Duodenal mucosa (tissue), 2 donors: ENCODE results near the gene MAGEC3.

Experiments used
- H3K27ac ChIP-seq: one replicate; pipeline ENCODE4 v1.7.0; 2013; ENCODE audit warnings: low read depth, low read length
- H3K27me3 ChIP-seq, 2 donors: one replicate each; pipeline ENCODE4 v1.7.0; 2013; ENCODE audit warnings: low read length in 2 of 2, control low read depth in 1 of 2; ENCODE audit not compliant: insufficient read depth in 2 of 2, control insufficient read depth in 1 of 2
- H3K36me3 ChIP-seq, 2 donors: one replicate each; pipeline ENCODE4 v1.7.0; 2013; ENCODE audit warnings: low read length in 2 of 2, control low read depth in 1 of 2; ENCODE audit not compliant: insufficient read depth in 2 of 2, control insufficient read depth in 1 of 2
- H3K4me1 ChIP-seq, 2 donors: one replicate each; pipeline ENCODE4 v1.7.0; 2013; ENCODE audit warnings: low read length in 2 of 2, control low read depth in 1 of 2; ENCODE audit not compliant: insufficient read depth in 2 of 2, control insufficient read depth in 1 of 2
- H3K4me3 ChIP-seq, 2 donors: one replicate each; pipeline ENCODE4 v1.7.0; 2013; ENCODE audit warnings: low read length in 2 of 2, low read depth in 1 of 2
- H3K9ac ChIP-seq, 2 donors: one replicate each; pipeline ENCODE4 v1.7.0; 2013; ENCODE audit warnings: low read length in 2 of 2, low read depth in 1 of 2
- H3K9me3 ChIP-seq, 2 donors: one replicate each; pipeline ENCODE4 v1.7.0; 2013; ENCODE audit warnings: low read length in 2 of 2, control low read depth in 1 of 2; ENCODE audit not compliant: control insufficient read depth in 1 of 2

MAGEC3 gene

DNA sequence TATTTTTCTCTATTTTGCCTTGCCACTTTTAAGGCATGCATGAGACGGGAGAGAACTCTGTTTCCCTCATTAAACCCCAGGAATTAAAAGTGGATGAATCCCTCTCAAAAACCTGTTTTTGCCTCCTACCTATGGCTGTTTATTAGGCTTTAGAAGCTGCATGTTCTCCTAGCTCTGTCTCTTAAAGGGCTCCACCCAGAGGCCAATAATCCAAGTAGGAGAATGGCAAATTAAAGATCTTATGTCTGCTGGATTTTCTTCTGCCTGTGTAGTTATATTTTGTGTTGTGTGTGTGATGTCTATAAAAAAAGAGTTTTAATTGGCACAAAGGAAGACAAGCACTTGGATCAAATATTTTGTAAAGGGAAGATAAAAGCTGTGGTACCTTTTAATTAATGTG lies 98.0 kb downstream of the MAGEC3 start:
- H3K4me3 ChIP-seq, result no peak overlapping the region
- no peaks in the 10 kb centered on the region for H3K9me3 ChIP-seq
- H3K27ac ChIP-seq, result no peak overlapping the region
- H3K4me1 ChIP-seq, result no peaks in the 10 kb centered on the region
- H3K9ac ChIP-seq, result no peak overlapping the region
- no peaks in the 10 kb centered on the region for H3K36me3 ChIP-seq
- no peaks in the 10 kb centered on the region for H3K27me3 ChIP-seq

GRCh38 chrX:141941234-141941633 lies 103.1 kb downstream of the MAGEC3 start:
- Histone ChIP-seq H3K4me1 (no peaks in the 10 kb centered on the region), H3K27ac (no peak overlapping the region), H3K9ac (no peak overlapping the region), H3K4me3 (no peak overlapping the region), H3K9me3 (no peaks in the 10 kb centered on the region), H3K27me3 (no peaks in the 10 kb centered on the region), H3K36me3 (no peaks in the 10 kb centered on the region)

DNA sequence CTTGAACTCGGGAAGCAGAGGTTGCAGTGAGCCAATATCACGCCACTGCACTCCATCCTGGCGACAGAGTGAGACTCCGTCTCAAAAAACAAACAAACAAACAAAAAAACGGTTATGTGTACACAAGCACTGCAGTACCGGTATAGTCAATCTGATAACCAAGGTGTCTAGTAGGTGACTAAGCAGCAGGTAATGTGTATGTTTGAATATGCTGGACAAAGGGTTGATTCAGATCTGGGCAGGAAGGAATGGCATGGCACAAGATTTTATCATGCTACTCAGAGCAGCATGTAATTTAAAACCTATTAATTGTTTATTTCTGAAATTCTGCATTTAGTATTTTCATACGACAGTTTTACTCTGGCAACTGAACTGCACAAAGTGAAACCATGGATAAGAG lies 107.3 kb downstream of the MAGEC3 start:
- no peaks in the 10 kb centered on the region for H3K4me1 ChIP-seq
- no peaks in the 10 kb centered on the region for H3K27me3 ChIP-seq

DNA sequence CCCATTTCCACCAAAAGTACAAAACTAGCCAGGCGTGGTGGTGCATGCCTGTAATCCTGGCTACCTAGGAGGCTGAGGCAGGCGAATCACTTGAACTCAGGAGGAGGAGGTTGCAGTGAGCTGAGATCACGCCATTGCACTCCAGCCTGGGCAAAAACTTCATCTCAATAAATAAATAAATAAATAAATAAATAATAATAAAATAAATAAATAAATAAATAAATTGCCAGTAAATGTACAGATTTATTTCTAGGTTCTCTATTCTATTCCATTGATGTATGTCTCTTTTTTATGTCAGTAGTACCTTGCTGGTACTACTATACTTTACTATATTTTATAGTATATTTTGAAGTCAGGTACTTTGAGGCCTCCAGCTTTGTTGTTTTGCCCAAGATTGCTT lies 109.2 kb downstream of the MAGEC3 start:
- peaks cover 0 to 2% of the 10 kb centered on the region in 2 donors for H3K9me3 ChIP-seq
- H3K36me3 ChIP-seq, result no peaks in the 10 kb centered on the region
- no peaks in the 10 kb centered on the region for H3K4me1 ChIP-seq

More for the DNA sequence above, 107.3 kb downstream of the MAGEC3 start:
- H3K9ac ChIP-seq, result no peak overlapping the region
- no peak overlapping the region for H3K4me3 ChIP-seq
- no peaks in the 10 kb centered on the region for H3K9me3 ChIP-seq
- no peaks in the 10 kb centered on the region for H3K36me3 ChIP-seq
- H3K27ac ChIP-seq, result no peak overlapping the region

More for the DNA sequence above, 109.2 kb downstream of the MAGEC3 start:
- H3K4me3 ChIP-seq, result no peak overlapping the region
- no peaks in the 10 kb centered on the region for H3K27me3 ChIP-seq
- H3K9ac ChIP-seq, result no peak overlapping the region
- H3K27ac ChIP-seq, result no peak overlapping the region
